ENCODE data around the gene SLC5A2.

Gene SLC5A2

GRCh38 chr16:31519759-31520431 is 37.0 kb downstream of the SLC5A2 start:
- TF ChIP-seq REST (IDR thresholded peaks at IDR 0.05; ENCODE audit: insufficient read depth in 1 of 2, low read depth in 2 of 2, low read length in 2 of 2) (no peak), FOXP2 (optimal IDR thresholded peaks at IDR 0.05; ENCODE audit: borderline replicate concordance, extremely low read depth, extremely low read length, insufficient read depth) (no peak), SIN3A (IDR thresholded peaks at IDR 0.05; ENCODE audit: borderline replicate concordance, insufficient read depth, low read length) (no peak), TAF1 (IDR thresholded peaks at IDR 0.05; ENCODE audit: borderline replicate concordance, insufficient read depth, low read length) (no peak), POLR2AphosphoS5 (IDR thresholded peaks at IDR 0.05; ENCODE audit: low read depth, low read length) (no peak)

GRCh38 chr16:31521368-31521767 is 38.4 kb downstream of the SLC5A2 start:
- TF ChIP-seq SIN3A (IDR thresholded peaks at IDR 0.05; ENCODE audit: borderline replicate concordance, insufficient read depth, low read length), result no peak
- TF ChIP-seq POLR2AphosphoS5 (IDR thresholded peaks at IDR 0.05; ENCODE audit: low read depth, low read length), result no peak
- TF ChIP-seq TAF1 (IDR thresholded peaks at IDR 0.05; ENCODE audit: borderline replicate concordance, insufficient read depth, low read length), result no peak
- TF ChIP-seq FOXP2 (optimal IDR thresholded peaks at IDR 0.05; ENCODE audit: borderline replicate concordance, extremely low read depth, extremely low read length, insufficient read depth), result no peak
- TF ChIP-seq REST (IDR thresholded peaks at IDR 0.05; ENCODE audit: insufficient read depth in 1 of 2, low read depth in 2 of 2, low read length in 2 of 2), result no peak

GRCh38 chr16:31522071-31522470 is 39.1 kb downstream of the SLC5A2 start:
- TF ChIP-seq TAF1 (IDR thresholded peaks at IDR 0.05; ENCODE audit: borderline replicate concordance, insufficient read depth, low read length), result no peak
- TF ChIP-seq POLR2AphosphoS5 (IDR thresholded peaks at IDR 0.05; ENCODE audit: low read depth, low read length), result no peak
- TF ChIP-seq SIN3A (IDR thresholded peaks at IDR 0.05; ENCODE audit: borderline replicate concordance, insufficient read depth, low read length), result no peak
- no peak for TF ChIP-seq FOXP2 (optimal IDR thresholded peaks at IDR 0.05; ENCODE audit: borderline replicate concordance, extremely low read depth, extremely low read length, insufficient read depth)
- no peak for TF ChIP-seq REST (IDR thresholded peaks at IDR 0.05; ENCODE audit: insufficient read depth in 1 of 2, low read depth in 2 of 2, low read length in 2 of 2)

GRCh38 chr16:31525113-31525512 is 42.2 kb downstream of the SLC5A2 start:
- no peak for TF ChIP-seq TAF1 (IDR thresholded peaks at IDR 0.05; ENCODE audit: borderline replicate concordance, insufficient read depth, low read length)
- TF ChIP-seq REST (IDR thresholded peaks at IDR 0.05; ENCODE audit: insufficient read depth in 1 of 2, low read depth in 2 of 2, low read length in 2 of 2), result no peak
- TF ChIP-seq SIN3A (IDR thresholded peaks at IDR 0.05; ENCODE audit: borderline replicate concordance, insufficient read depth, low read length), result no peak
- TF ChIP-seq POLR2AphosphoS5 (IDR thresholded peaks at IDR 0.05; ENCODE audit: low read depth, low read length), result no peak
- no peak for TF ChIP-seq FOXP2 (optimal IDR thresholded peaks at IDR 0.05; ENCODE audit: borderline replicate concordance, extremely low read depth, extremely low read length, insufficient read depth)

Measured in PFSK-1 (cell line).